Hematopoietic multipotent progenitor cell treated with erythropoietin and hydrocortisone succinate and interleukin-3 and kit ligand, for 8 days (in vitro differentiated cells): ENCODE data around the gene ZNF584.
"Not testable (repeated sequence)": the region's sequence is repeated elsewhere in the genome, so short reads cannot be mapped to it uniquely, and the experiment has no call there.

ENCODE experiments used
- DNase-seq: peaks from one replicate; pipeline ENCODE4 v3.0.0-alpha.2; 2015

Gene ZNF584

DNA sequence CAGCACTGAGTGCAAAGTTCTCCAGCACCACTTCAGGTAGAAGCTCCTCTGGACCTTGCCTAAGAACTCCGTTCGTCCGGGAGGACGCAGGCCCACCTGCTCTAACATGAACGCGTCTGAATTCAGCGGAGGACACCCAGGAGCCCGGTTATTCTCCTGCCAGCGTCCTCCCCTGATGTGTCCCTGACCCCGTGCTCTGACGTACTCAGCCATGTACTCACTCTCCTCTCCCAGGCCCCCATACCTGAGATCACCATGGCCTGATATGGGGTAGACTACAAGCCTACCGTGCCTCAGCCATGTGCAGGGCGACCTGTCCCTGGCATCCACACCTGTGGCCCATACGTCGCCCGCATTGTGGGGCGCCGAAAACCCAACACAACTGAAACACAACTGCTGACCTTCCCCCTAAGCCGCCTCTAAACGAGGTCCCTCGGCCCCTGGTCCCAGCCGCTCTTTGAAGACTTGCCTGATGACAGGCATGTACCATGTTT, 744 bp upstream of the ZNF584 start:
- peak; percentile 43 for DNase-seq

DNA sequence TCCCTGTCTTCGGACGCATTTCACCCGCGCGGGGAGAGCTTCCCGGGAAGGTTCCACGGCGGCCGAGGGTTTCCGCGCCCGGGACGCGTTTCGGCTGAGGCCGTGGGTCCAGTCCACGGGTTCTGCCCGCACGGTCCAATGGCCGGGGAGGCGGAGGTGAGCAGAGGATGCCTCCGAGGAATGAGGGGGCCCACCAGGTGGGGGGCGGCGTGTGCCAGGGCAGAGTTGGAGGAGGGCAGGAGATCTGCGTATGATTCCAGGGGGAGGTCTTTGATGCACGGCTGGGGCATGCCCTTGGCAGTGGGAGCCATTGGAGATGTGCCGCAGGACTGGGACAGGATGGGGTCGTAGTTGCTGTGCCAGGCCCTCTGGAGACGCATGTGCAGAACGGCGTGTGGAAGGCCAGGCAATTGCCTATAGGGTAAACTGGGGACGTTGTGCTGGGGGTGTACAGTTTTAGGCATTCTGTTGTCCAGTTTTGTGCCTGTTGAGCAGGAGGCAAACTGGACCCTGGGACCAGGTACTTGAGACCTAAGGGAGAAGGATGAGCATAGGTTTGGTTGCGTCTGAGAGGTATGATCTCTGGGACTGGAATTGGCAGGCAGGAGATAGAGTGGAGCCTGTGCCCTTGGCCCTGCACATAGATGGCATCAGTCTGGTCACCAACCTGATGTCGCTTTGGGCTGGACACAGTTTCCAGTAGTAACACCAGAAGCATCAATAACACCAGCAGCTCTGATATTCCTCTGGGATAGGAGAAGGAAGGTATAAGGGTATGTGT, 751 bp downstream of the ZNF584 start:
- DNase-seq, result peak; percentile 63

DNA sequence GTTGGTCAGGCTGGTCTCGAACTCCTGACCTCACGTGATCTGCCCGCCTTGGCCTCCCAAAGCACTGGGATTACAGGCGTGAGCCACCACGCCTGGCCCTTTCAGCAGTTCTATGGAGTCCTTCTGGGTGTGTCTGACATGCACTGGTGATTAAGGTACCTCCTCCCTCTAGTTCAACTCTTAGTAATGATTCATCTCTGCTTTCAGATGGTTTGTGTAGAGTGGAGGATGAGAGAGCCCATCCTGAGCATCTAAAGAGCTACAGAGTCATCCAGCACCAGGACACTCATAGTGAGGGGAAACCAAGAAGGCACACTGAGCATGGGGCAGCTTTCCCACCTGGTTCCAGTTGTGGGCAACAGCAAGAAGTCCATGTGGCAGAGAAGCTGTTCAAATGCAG, 8.2 kb downstream of the ZNF584 start:
- no peak for DNase-seq

DNA sequence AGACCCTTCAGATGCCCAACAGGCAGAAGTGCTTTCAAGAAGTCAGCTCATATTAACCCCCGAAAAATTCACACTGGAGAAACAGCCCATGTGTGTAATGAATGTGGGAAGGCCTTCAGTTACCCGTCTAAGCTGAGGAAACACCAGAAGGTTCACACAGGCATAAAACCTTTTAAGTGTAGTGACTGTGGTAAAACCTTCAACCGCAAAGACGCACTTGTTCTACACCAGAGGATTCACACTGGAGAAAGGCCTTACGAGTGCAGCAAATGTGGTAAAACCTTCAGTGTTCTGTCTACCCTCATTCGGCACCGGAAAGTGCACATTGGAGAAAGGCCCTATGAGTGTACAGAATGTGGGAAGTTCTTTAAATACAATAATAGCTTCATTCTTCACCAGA, 8.6 kb downstream of the ZNF584 start:
- DNase-seq, result no peak

DNA sequence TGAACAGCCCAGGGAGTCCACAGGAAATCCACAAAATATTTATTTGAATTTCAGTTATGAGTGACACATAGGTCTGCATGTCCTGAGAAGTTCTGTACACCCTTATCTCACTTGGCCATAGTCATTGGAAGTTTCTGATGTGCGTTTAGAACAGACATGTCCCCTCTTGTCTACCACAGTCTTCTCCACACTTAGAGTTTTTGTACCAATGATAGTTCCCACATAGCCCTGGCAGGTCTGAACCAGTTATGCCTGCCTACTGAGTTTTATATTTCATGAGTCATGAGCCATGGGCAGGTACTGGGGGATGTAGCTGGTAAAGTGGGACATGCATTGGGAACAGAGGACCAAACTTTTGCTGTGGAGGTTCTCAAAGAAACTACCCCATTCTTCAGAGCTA, 20.2 kb downstream of the ZNF584 start:
- no peak for DNase-seq

DNA sequence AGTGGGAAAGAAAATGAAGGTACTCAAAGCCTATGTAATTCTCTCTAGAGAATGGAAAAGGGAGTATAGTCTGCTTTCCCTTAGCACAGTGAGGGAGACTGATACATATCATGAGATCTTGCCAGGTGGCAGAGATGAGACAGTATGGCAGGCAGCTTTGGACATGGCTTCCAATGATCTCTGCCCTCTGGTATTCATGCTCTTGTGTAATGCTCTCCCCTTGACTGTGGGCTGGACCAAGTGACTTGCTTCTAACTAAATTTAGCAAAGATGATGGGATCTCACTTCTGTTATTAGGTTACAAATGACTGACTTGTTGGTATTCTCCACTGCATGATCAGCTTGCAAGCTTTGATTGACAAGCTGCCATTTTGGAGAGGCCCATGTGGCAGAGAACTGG, 21.3 kb downstream of the ZNF584 start:
- DNase-seq, result no peak

DNA sequence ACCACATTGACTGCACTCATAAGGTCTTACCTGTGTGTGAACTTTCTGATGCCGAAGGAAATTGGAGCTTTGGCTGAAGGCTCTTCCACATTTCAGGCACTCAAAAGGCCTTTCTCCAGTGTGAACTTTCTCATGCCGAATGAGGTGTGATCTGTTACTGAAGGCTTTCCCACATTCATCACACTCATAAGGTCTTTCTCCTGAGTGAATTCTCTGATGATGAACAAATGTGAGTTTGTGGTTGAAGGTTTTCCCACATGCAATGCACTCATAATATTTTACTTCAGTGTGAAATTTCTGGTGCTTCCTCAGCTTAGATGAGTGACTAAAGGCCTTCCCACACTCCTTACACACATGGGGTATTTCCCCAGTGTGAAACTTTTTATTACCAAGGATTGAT, 25.8 kb downstream of the ZNF584 start:
- no peak for DNase-seq

DNA sequence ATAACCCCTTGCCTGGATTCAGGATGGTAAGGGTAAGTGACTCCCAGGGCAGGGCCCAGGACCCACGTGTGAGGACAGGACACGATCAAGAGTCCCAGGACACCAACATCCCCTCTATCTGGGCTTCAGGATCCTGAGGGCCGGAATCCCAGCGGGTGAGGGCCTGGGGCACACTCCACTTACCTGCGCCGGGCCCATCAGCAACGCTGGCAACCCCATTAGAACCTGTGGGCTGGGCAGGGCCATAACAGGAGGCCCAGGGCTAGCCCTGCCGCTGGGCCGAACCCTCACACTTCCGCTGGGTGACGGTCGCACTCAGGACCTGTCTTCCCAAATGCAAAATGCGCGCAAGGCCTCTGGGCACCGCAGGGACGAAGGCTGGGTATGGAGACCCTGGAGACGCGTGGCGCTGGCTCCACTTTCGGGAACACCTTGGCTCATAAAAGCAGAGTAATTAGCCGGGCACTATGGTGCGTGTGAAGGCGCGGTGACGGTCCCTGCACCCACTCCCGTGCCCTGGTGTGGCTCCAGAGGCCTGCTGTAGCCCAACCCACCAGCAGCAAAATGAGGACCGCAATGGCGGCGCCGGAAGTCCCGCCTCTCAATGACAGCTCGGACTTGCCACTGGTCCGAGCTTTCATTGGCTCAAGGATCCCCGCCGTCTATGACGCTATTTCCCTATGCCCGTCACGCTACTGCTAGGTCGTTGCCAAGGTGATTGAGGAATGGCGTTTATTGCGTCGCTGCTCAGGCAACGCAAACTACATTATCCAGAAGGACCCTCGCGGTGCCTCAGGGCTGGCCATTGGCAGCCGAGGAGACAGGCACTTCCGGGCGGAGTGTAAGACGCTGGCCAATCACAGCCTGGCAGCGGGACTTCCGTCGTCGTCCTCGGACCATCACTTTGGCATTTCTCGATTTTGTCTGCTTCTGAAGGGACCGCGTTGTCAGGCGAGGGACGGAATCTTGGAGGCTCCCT, 31.4 kb downstream of the ZNF584 start, which contains the start of gene ZNF132:
Gene ZNF132 (minus strand): TSS at position 578 of the 979 bp plus-strand sequence. CDS start 332 bp downstream, at position 246.
- peak; percentile 100 for DNase-seq

DNA sequence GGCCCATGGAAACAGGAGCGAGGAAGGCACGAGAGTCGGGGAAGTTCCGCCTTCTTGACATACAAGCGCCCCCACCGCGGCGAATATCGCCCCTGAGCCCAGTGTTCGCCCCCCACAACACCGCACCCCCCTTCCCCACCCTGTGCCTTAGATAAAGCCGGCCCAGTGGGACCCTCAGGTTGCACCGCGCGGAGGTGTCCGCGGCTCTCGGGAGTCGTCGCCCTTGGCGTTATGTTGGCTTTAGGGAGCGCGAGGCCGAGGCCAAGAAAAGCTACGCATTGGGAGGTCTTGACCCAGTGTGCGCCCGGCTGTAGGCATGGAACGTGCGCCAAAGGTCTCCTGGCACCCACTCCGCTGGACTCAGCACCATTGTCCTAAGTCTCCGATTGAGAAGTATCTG, 32.1 kb downstream of the ZNF584 start:
- no peak for DNase-seq

DNA sequence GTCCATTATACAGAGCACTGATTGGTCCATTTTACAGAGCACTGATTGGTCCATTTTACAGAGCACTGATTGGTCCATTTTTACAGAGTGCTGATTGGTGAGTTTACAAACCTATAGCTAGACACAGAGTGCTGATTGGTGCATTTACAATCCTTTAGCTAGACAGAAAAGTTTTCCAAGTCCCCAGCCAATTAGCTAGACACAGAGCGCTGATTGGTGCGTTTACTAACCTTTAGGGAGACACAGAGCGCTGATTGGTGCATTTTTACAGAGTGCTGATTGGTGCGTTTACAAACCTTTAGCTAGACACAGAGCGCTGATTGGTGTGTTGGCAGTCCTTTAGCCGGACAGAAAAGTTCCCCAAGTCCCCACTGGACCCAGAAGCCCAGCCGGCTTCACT, 34.5 kb downstream of the ZNF584 start:
- DNase-seq, result not testable (repeated sequence)

DNA sequence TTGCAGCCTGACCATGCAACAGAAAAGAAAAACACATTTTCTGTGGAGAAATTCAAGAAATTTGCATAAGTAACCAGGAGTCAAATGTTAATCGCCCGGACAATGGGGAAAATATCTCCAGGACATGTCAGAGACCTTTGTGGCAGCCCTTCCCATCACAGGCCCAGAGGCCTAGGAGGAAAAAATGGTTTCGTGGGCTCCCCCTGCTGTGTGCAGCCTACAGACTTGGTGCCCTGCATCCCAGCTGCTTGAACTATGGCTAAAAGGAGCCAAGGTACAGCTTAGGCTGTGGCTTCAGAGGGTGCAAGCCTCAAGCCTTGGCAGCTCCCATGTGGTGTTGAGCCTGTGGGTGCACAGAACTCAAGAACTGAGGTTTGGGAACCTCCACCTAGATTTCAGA, 40.4 kb downstream of the ZNF584 start:
- not testable (repeated sequence) for DNase-seq

DNA sequence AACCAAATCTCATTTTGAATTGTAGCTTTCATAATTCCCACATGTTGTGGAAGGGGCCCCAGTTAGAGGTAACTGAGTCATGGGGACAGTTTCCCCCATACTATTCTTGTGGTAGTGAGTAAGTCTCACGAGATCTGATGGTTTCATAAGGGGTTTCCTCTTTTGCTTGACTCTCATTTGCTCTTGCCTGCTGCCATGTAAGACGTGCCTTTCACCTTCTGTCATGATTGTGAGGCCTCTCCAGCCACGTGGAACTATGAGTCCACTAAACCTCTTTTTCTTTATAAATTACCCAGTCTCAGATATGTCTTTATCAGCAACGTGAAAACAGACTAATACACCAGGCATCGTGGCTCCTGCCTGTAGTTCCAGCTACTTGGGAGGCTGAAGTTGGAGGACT, 41.5 kb downstream of the ZNF584 start:
- not testable (repeated sequence) for DNase-seq

DNA sequence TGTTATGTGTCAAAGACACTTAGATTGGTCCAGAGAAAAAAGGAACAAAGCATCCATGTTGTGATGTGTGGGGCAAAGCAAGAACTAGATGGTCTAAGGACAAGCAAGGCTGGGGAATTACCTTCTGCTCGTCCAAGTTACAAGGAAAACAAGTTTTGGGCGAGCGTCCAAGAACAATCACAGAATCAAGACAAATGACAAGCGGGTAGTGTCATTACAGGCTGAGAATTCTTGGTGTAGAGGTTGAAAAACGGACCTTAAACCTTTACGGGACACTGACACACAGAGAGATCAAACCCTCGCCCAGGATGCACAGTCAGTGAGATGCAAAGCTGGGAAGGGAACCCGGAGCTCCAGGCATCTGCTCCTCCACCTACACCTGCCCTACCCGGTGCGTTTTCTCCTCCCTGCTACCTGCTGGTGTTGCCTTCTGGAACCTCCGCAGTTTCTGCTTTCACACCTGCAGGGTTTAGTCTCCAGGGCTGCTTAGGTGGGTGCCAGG, 42.5 kb downstream of the ZNF584 start:
- DNase-seq, result no peak

DNA sequence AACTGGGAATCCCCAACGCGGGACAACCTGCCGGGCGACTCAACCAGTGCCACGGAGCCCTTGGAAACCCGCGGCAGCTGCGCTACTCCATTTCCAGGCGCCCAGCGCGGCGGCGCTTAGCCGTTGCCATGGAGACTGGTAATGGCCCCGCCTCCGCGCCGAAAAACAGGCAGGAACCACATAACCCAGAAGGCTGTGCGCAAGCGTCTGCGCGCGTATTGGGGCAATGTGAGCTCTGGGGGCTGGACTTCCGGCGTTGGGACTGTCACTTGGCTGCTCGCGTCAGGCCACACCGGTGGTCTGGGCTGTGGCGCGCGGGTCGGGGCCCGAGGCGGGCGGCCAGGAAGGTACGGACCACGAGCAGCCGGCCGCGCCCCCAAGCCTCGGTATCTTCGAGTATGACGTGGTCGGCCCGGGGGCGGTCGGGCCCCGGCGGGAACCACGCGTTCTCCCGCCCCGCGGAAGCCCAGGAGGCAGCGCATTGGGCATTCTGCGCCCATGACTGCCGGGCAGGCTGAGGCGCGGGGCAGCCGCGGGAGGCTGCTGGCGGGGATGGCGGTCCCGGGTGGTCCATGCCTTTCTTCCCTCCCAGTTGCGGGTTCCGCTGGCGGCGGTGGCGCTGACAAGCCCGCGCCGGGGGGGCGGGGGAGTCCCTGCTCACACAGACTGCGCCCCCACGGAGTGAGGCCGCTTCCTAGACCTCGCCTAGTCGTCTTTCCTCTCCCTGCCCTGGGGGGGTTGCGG, 43.1 kb downstream of the ZNF584 start, which contains the start of gene ZNF324B:
Gene ZNF324B (plus strand): TSS at position 265 of the 744 bp plus-strand sequence. CDS start 2,080 bp downstream, outside the sequence.
- peak; percentile 98 for DNase-seq

DNA sequence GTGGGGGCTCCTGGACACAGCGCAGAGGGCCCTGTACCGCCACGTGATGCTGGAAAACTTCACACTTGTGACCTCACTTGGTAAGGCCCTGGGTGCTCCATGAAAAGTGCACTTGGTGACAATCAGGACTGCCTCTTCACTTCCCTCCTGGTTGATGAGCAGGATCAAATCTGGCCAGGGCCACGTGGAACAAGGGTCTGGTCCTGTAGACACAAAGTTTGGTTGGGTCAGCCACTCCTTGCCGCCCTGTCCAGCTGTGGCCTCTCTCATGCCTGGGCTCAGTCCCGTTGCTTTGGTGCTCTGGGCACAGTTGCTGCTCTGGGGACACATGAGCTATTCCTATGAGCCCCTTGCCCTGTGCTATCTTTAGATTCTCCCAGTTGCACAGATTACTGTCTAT, 45.3 kb downstream of the ZNF584 start:
- no peak for DNase-seq

DNA sequence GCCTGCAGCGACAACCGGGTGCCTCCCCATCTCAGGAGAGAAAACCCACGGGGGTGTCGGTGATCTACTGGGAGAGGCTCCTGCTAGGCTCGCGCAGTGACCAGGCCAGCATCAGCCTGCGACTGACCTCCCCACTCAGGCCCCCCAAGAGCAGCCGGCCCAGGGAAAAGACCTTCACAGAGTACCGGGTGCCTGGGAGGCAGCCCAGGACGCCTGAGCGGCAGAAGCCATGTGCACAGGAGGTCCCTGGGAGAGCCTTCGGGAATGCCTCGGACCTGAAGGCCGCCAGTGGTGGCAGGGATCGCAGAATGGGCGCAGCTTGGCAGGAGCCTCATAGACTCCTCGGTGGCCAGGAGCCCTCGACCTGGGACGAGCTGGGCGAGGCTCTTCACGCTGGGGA, 46.9 kb downstream of the ZNF584 start:
- DNase-seq, result no peak

DNA sequence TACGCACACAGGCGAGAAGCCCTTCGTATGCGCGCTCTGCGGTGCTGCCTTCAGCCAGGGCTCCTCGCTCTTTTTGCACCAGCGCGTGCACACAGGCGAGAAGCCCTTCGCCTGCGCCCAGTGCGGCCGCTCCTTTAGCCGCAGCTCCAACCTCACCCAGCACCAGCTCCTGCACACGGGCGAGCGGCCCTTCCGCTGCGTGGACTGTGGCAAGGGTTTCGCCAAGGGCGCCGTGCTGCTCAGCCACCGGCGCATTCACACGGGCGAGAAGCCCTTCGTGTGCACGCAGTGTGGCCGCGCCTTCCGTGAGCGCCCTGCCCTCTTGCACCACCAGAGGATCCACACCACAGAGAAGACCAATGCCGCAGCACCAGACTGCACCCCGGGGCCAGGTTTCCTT, 47.7 kb downstream of the ZNF584 start:
- DNase-seq, result no peak

DNA sequence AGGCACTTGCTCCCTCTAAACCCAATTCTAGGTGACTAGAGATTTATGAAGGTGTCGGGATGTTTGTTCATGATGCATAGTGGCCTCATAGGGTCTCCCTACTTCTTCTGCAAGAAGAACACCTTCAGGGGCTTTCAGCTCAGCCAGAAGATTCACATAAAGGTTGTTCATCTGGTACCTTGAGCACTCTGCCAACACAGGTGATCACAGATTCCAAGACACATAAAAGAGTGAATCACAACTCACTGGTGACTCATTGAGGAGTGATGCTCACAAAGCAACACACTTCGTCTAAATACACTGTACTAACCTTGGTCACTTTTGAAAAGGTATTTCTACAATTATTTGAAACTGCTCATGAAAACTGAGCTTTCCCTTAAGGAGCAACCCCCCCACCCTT, 51.6 kb downstream of the ZNF584 start:
- DNase-seq, result no peak

DNA sequence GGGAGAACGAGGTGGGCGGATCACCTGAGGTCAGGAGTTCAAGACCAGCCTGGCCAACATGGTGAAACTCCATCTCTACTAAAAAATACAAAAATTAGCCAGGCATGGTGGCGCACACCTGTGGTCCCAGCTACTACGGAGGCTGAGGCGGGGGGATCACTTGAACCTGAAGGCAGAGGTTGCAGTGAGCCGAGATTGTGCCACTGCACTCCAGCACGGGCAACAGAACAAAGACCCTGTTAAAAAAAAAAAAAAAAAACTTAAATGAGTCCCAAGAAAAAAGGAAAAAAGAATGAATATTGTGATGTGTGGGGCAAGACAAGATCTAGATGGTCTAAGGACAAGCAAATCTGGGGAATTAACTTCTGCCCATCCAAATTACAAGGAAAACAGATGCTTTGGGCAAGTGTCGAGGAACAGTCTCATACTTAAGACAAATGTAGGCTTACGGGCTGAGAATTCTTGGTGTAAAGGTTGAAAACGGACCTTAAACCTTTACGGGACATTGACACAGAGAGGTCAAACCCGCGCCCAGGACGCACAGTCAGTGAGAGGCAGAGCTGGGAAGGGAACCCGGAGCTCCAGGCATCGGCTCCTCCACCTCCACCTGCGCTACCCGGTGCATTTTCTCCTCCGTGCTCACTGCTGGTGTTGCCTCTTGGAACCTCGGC, 57.8 kb downstream of the ZNF584 start:
- peak; percentile 22 for DNase-seq

DNA sequence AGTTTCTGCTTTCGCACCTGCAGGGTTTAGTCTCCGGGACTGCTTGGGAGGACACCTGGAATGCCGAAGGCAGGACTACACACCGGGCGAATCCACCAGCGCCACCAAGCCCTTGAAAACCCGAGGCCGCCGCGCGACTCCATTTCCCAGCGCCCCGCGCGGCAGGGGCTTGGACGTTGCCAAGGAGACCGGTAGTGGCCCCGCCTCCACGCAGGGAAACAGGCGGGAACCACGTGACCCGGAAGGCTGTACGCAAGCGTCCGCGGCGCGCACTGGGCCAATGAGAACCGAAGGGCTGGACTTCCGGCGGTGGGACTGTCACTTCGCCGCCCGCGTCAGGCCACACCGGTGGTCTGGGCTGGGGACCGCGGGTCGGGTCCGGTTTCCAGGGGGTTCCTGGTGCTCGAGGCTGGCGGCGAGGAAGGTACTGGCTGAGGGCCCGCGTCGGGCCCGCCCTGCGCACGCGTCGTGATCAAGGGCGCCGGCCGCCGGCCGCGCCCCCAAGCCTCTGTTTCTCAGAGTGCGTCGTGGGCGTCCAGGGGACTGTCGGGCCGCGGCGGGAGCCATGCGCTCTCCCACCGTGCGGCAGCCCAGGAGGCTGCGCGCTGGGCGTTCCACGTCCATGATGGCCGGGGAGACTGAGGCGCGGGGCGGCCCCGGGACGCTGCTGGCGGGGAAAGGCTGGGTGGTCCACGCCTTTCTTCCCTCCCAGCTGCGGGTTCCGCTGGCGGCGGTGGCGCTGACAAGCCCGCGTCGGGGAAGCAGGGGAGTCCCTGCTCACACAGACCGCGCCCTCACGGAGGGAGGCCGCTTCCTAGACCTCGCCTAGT, 58.5 kb downstream of the ZNF584 start, which contains the start of gene ZNF324:
Gene ZNF324 (plus strand): TSS at position 321 of the 830 bp plus-strand sequence. CDS start 2,106 bp downstream, outside the sequence.
- DNase-seq, result peak; percentile 97
